Body of pancreas (tissue), 4 donors: ENCODE data around the gene TNRC6A. TPM values are rescaled to one million over a fixed set of nuclear protein-coding genes. Genes with fewer than 3 reads are reported as not detected.

Experiments
- ATAC-seq: fragments of 150-250 bp; one replicate; pipeline ENCODE4 v1.9.1; 2016
- DNase-seq, 4 donors: peaks; one replicate each; pipeline ENCODE4 v3.0.0-alpha.2; 2019
- H3K27ac ChIP-seq, 4 donors: fragments of 200-600 bp; sonication (generic); 1 replicate in 3 of 4; 2 replicates in 1 of 4; pipeline versions ENCODE4 v1.5.1 to v1.6.1; 2016 to 2019; ENCODE audit warnings: mild to moderate bottlenecking in 1 of 4, mixed read lengths in 1 of 4, moderate library complexity in 1 of 4
- H3K27me3 ChIP-seq, 2 donors: fragments of 200-600 bp; sonication (generic); one replicate each; pipeline ENCODE4 v1.6.0; 2016; ENCODE audit warnings: mild to moderate bottlenecking in 1 of 2
- H3K36me3 ChIP-seq, 2 donors: fragments of 200-600 bp; sonication (generic); replicated peaks in 1 of 2; 2 replicates each; pipeline ENCODE4 v1.5.1; 2016; ENCODE audit warnings: low read depth in 2 of 2; ENCODE audit not compliant: insufficient read depth in 1 of 2
- H3K4me1 ChIP-seq: fragments of 200-600 bp; sonication (generic); one replicate; pipeline ENCODE4 v1.6.0; 2016
- H3K4me3 ChIP-seq, 2 donors: fragments of 200-600 bp; sonication (generic); 1 replicate in 1 of 2; 2 replicates in 1 of 2; pipeline ENCODE4 v1.5.1; 2016 to 2019
- H3K9me3 ChIP-seq, 3 donors: fragments of 200-600 bp; sonication (generic); 1 replicate in 2 of 3; 2 replicates in 1 of 3; pipeline ENCODE4 v1.5.1; 2016
- CTCF ChIP-seq, 7 experiments: fragments of 450-650 bp in 4 of 7; fragments of 200-600 bp in 3 of 7; sonication (generic) in 3 of 7; IDR thresholded peaks; one replicate each; pipeline ENCODE4 v1.5.1; 2016 to 2019; ENCODE audit warnings: antibody characterized with exemption in 7 of 7
- POLR2A ChIP-seq, 3 donors: fragments of 450-650 bp; IDR thresholded peaks; one replicate each; pipeline ENCODE4 v1.6.1; 2016; ENCODE audit warnings: antibody characterized with exemption in 3 of 3, mild to moderate bottlenecking in 2 of 3
- WGBS, 2 donors: methylation state at CpG; one replicate each; pipeline ENCODE4 v1.1.5; 2017; 5-methylcytosine and 5-hydroxymethylcytosine counted together
- intact Hi-C: fragments of 100-400 bp; cut with DNase I; formaldehyde crosslinking; loops from one replicate; pipeline ENCODE4 v1.15.1; 2023
- total RNA-seq, 2 donors: library from RNA; depleted of rRNA; stranded (reverse); fragments of >200 nt; gene quantifications; one replicate each; pipeline ENCODE4 v1.1.0, GENCODE V29; 2016

TNRC6A gene
- total RNA-seq, 2 donors from 2014 or later: 46.1 to 82.2 TPM

GRCh38 chr16:24800586-24800985 is 71.1 kb downstream of the TNRC6A start:
- DNase-seq (no peak), ATAC-seq (no peak)
- Histone ChIP-seq H3K9me3 (no peaks in the 10 kb centered on the region), H3K4me3 (no peak overlapping the region), H3K36me3 (peaks cover 5 to 39% of the 10 kb centered on the region in 2 donors), H3K27ac (no peak overlapping the region), H3K4me1 (no peaks in the 10 kb centered on the region), H3K27me3 (no peaks in the 10 kb centered on the region)
- 73 to 86% methylated on average over 4 of the region's 4 CpGs for WGBS, 2 donors
- TF ChIP-seq CTCF (IDR thresholded peaks at IDR 0.05) (peak in 4 of 7 experiments; percentile 5 to 21 (median 13)), POLR2A (IDR thresholded peaks at IDR 0.05) (no peak)
- intact Hi-C loops: no loop called here

GRCh38 chr16:24801761-24802302 is 72.4 kb downstream of the TNRC6A start:
- no peaks in the 10 kb centered on the region for H3K27me3 ChIP-seq
- ATAC-seq (no peak), DNase-seq (no peak)
- no peaks in the 10 kb centered on the region for H3K9me3 ChIP-seq
- no peaks in the 10 kb centered on the region for H3K4me1 ChIP-seq
- no peak overlapping the region for H3K27ac ChIP-seq
- WGBS, 2 donors: 78 to 80% methylated on average over 3 of the region's 3 CpGs
- intact Hi-C loops: no loop called here
- peaks cover 9 to 48% of the 10 kb centered on the region in 2 donors for H3K36me3 ChIP-seq
- TF ChIP-seq CTCF (IDR thresholded peaks at IDR 0.05) (no peak), POLR2A (IDR thresholded peaks at IDR 0.05) (no peak)
- no peak overlapping the region for H3K4me3 ChIP-seq

- no peaks in the 10 kb centered on the region for H3K27me3 ChIP-seq
- no peak for TF ChIP-seq CTCF (IDR thresholded peaks at IDR 0.05)
- TF ChIP-seq POLR2A (IDR thresholded peaks at IDR 0.05): no peak
- DNase-seq (no peak), ATAC-seq (no peak)
- no peaks in the 10 kb centered on the region for H3K9me3 ChIP-seq
- H3K4me3 ChIP-seq: no peak overlapping the region
- H3K36me3 ChIP-seq: peaks cover 13 to 49% of the 10 kb centered on the region in 2 donors
- intact Hi-C loops: no loop called here
- WGBS, 2 donors: 87 to 89% methylated on average over 5 of the region's 5 CpGs
- no peak overlapping the region for H3K27ac ChIP-seq
- no peaks in the 10 kb centered on the region for H3K4me1 ChIP-seq
These were observed 76.0 kb downstream of the TNRC6A start for GRCh38 chr16:24805484-24805883.

- Histone ChIP-seq H3K4me3 (no peak overlapping the region), H3K4me1 (no peaks in the 10 kb centered on the region), H3K27me3 (no peaks in the 10 kb centered on the region), H3K36me3 (peaks cover 13 to 54% of the 10 kb centered on the region in 2 donors), H3K27ac (no peak overlapping the region), H3K9me3 (no peaks in the 10 kb centered on the region)
- no peak for TF ChIP-seq CTCF (IDR thresholded peaks at IDR 0.05)
- DNase-seq (no peak), ATAC-seq (no peak)
- intact Hi-C loops: no loop called here
- WGBS, 2 donors: 53 to 57% methylated on average over 1 of the region's 1 CpG
These were observed 77.8 kb downstream of the TNRC6A start for GRCh38 chr16:24807301-24807700.
